AG04449 (cell line): ENCODE measurements around the gene TMEM45A.

Experiments used
- CTCF ChIA-PET: fragments of 350-600 bp; formaldehyde crosslinking; extraction: SDS; loops from one replicate; lab custom pipeline; 2021; ENCODE audit warnings: antibody characterized with exemption; lab: Yijun Ruan, JAX
- POLR2A ChIA-PET: fragments of 400-600, 350-600 bp; formaldehyde crosslinking; extraction: SDS; loops from one replicate; lab custom pipeline; 2020; ENCODE audit warnings: antibody characterized with exemption, inconsistent platforms; lab: Yijun Ruan, JAX
- DNase-seq: peaks from one replicate; pipeline ENCODE4 v3.0.0-alpha.2; 2010; ENCODE audit warnings: low read depth, low spot score
- H3K4me3 ChIP-seq: 2 replicates; pipeline ENCODE4 v1.5.1; 2011; ENCODE audit warnings: low read depth, mild to moderate bottlenecking, control low read depth, low read length
- TF ChIP-seq, protein P1 (sequence below): IDR thresholded peaks from one replicate; pipeline ENCODE4 v1.5.1; 2011; ENCODE audit warnings: mild to moderate bottlenecking, moderate library complexity, low read length, control low read depth, inconsistent platforms; ENCODE audit not compliant: insufficient read depth; ENCODE audit errors: missing control alignments

Gene TMEM45A

DNA sequence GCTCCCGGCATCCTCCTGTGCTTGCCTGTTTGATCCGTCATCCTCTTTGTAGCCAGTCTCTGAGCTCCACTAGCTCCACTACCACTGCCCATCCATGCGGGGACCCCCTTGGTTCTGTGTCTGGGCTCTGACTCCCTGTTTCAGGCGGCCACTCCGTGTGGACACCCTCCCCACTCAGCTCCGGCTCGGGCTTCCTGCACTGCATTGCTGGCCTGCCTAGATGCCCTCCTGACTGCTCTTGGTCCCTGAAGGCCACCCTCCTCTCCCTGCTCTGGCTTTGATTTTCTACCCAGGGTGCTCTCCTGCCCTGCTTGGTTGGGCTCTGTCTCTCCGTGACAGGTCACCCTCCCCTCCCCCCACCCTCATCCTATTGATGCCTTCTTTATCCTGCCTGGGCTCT lies 112.9 kb downstream of the TMEM45A start:
- POLR2A ChIA-PET = no interaction called here
- CTCF ChIA-PET = interaction anchor here (0.8 to 7.2 kb wide), 4 partner anchors 14 to 287 kb away, joined by 3 to 92 read pairs (median 3); no protein-coding TSS in a partner anchor

DNA sequence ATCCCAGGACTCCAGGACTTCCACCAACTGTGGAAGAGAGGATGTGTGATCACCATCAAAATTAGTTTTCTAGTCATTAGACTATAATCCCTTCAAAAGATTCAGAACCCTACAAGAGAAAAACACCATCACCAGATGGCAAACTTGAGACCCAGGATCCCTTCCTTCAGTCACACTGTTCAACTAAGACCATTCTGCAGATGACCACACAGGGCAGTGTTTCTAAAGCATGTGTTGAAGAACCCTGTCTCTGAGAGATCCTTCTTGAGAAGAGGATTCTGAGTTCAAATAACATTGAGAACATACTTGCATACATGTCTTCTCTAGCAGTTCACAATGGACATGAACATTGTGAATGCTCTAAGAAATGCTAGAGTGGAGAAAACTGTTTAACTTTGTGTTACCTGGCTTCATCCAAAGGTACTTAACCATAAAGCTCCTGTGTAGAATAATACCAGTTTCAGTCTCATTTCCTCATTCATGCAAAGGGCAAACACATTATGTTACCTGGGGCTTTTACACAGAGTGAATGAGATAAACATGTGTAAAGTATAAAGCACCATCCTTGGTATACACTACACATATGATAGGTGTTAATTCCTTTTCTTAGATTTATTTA lies 114.6 kb downstream of the TMEM45A start:
- CTCF ChIA-PET = no interaction called here
- no peak for DNase-seq
- no peak overlapping the region for H3K4me3 ChIP-seq
- POLR2A ChIA-PET = no interaction called here
- TF ChIP-seq, protein P1, sequence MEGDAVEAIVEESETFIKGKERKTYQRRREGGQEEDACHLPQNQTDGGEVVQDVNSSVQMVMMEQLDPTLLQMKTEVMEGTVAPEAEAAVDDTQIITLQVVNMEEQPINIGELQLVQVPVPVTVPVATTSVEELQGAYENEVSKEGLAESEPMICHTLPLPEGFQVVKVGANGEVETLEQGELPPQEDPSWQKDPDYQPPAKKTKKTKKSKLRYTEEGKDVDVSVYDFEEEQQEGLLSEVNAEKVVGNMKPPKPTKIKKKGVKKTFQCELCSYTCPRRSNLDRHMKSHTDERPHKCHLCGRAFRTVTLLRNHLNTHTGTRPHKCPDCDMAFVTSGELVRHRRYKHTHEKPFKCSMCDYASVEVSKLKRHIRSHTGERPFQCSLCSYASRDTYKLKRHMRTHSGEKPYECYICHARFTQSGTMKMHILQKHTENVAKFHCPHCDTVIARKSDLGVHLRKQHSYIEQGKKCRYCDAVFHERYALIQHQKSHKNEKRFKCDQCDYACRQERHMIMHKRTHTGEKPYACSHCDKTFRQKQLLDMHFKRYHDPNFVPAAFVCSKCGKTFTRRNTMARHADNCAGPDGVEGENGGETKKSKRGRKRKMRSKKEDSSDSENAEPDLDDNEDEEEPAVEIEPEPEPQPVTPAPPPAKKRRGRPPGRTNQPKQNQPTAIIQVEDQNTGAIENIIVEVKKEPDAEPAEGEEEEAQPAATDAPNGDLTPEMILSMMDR = no peak

More for the DNA sequence above, 112.9 kb downstream of the TMEM45A start:
- TF ChIP-seq, protein P1 = no peak
- H3K4me3 ChIP-seq = no peak overlapping the region
- DNase-seq = no peak

DNA sequence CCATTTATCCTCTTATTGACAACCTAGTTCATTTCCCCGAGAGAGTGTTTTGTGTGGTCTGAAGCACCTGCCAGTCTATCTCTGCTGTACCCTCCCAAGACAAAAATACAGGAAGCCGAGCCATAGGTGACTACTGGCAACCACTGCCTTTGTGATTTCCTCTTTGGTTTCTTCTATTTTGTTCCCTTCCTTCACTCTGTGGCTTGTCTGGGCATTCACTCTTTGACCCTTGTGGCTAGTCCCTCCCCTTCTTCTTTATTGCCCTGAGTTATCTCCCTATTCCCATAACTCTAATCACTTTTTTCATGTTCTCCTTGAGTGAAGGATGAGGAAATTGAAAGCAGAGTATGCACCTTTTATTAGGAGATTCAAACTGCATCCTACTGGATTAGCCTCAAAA lies 116.9 kb downstream of the TMEM45A start, which contains the start of gene ADGRG7:
TSS of gene ADGRG7 (plus strand) at position 297 of the 400 bp plus-strand sequence. CDS start 256 bp downstream, outside the sequence.
- no peak within 1 kb of the TSS for H3K4me3 ChIP-seq
- no peak for DNase-seq
- ChIA-PET CTCF (no interaction called here), POLR2A (no interaction called here)
- TF ChIP-seq, protein P1 = no peak

DNA sequence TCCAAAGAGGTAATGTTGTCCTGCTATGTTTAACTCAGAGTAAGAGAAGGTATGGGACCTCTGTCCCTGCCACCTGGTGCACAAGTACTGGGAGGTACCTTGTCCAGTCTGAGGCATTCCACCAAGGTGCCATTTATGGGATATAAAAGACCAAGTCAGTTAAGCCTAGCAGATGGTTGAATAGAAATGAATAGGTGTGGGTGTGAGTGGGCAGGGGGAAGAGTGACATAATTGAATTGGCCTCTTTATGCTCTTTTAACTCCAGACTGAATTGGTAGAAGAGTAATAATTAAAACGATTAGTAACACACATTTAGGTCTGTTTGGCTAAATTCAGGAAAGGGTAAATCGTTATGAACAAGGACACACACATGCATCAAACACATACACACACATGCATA lies 117.5 kb downstream of the TMEM45A start:
- ChIA-PET POLR2A (no interaction called here), CTCF (interaction anchor here (1.5 kb wide), 1 partner anchor 20 kb away, joined by 9 read pairs; no protein-coding TSS in a partner anchor)
- H3K4me3 ChIP-seq = no peak overlapping the region
- no peak for DNase-seq
- TF ChIP-seq, protein P1 = no peak

DNA sequence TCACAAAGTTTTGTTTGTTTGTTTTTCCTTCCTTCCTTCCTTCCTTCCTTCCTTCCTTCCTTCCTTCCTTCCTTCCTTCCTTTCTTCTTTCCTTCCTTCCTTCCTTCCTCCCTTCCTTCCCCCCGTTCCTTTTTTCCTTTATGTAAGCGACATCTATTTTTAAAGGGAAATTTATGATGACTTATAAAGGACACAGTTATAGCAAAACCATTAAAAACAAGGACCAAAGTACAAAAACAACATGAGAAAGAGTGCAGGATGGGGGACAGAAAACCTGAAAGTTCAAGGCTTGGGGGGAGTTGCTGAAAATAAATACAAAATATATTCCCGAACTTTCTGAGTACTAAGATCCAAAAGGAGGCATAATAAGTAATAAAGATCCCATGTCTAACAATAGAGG lies 118.8 kb downstream of the TMEM45A start:
- CTCF ChIA-PET = interaction anchor here (1.3 to 1.5 kb wide), 4 partner anchors 8 to 21 kb away, joined by 3 to 9 read pairs (median 4); no protein-coding TSS in a partner anchor

More for the DNA sequence above, 118.8 kb downstream of the TMEM45A start:
- POLR2A ChIA-PET = no interaction called here
- DNase-seq = no peak
- no peak overlapping the region for H3K4me3 ChIP-seq
- TF ChIP-seq, protein P1 = no peak
